PC-3 (cell line): ENCODE measurements around the gene KMT5C. TPM values are rescaled to one million over a fixed set of nuclear protein-coding genes. Genes with fewer than 3 reads are reported as not detected.

Source experiments
- ATAC-seq: fragments of 200-7000 bp; cut with Tn5 transposase; 2 replicates; pipeline ENCODE4 v1.9.1; 2020; ENCODE audit warnings: mild to moderate bottlenecking, moderate library complexity
- BruUV-seq: library from RNA; stranded (reverse); fragments of 400-500 nt; replicated peaks from 2 replicates; lab custom pipeline; 2021; lab: Mats Ljungman, UMichigan
- CTCF ChIA-PET: fragments of 300-600 bp; sonication (Branson Sonifier 250); formaldehyde crosslinking; loops from one replicate; lab custom pipeline; 2022; ENCODE audit warnings: antibody characterized with exemption; lab: Charles Lee
- POLR2A ChIA-PET: fragments of 300-600 bp; sonication (Branson Sonifier 250); formaldehyde crosslinking; loops from one replicate; lab custom pipeline; 2022; ENCODE audit warnings: antibody characterized with exemption; ENCODE audit not compliant: unreplicated experiment; lab: Charles Lee
- DNase-seq: peaks from one replicate; pipeline ENCODE4 v3.0.0-alpha.2; 2015
- H2AFZ ChIP-seq: fragments of 300-600 bp; sonication (generic); 2 replicates; pipeline ENCODE4 v1.6.0; 2016; ENCODE audit warnings: antibody characterized with exemption, low read length
- H3F3A ChIP-seq: fragments of 300-600 bp; sonication (generic); one replicate; pipeline ENCODE4 v1.6.0; 2017; ENCODE audit warnings: antibody characterized with exemption, low read length, control low read depth, mild to moderate bottlenecking; ENCODE audit not compliant: unreplicated experiment
- H3K27ac ChIP-seq: fragments of 300-600 bp; sonication (generic); 2 replicates; pipeline ENCODE4 v1.5.1; 2016; ENCODE audit warnings: mild to moderate bottlenecking, low read length
- H3K27me3 ChIP-seq: fragments of 300-600 bp; sonication (generic); 2 replicates; pipeline ENCODE4 v1.6.1; 2016; ENCODE audit warnings: low read length, mixed read lengths
- H3K36me3 ChIP-seq: fragments of 300-600 bp; sonication (generic); 2 replicates; pipeline ENCODE4 v1.6.1; 2016; ENCODE audit warnings: low read depth, mixed run types, low read length, mixed read lengths
- H3K4me1 ChIP-seq: fragments of 300-600 bp; sonication (generic); 2 replicates; pipeline ENCODE4 v1.5.1; 2016; ENCODE audit warnings: low read length; ENCODE audit not compliant: insufficient read depth
- H3K4me2 ChIP-seq: fragments of 300-600 bp; sonication (generic); 2 replicates; pipeline ENCODE4 v1.6.0; 2016; ENCODE audit warnings: low read length
- H3K4me3 ChIP-seq: fragments of 300-600 bp; sonication (generic); 2 replicates; pipeline ENCODE4 v1.5.1; 2016; ENCODE audit warnings: mild to moderate bottlenecking, low read length, mixed read lengths
- H3K79me2 ChIP-seq: fragments of 300-600 bp; sonication (generic); 2 replicates; pipeline ENCODE4 v1.6.1; 2017; ENCODE audit warnings: low read length, mixed read lengths
- H3K9ac ChIP-seq: fragments of 300-600 bp; sonication (generic); 2 replicates; pipeline ENCODE4 v1.6.0; 2016; ENCODE audit warnings: mild to moderate bottlenecking, low read length
- H3K9me2 ChIP-seq: fragments of 300-600 bp; sonication (generic); replicated peaks from 2 replicates; pipeline ENCODE4 v1.6.1; 2016; ENCODE audit warnings: mixed run types, low read length, mixed read lengths
- H3K9me3 ChIP-seq: fragments of 300-600 bp; sonication (generic); 2 replicates; pipeline ENCODE4 v1.6.1; 2016; ENCODE audit warnings: low read length, mixed read lengths
- H4K20me1 ChIP-seq: fragments of 300-600 bp; sonication (generic); 2 replicates; pipeline ENCODE4 v1.6.1; 2016; ENCODE audit warnings: low read length, mixed read lengths
- EZH2 ChIP-seq: fragments of 300-600 bp; sonication (generic); IDR thresholded peaks from one replicate; pipeline ENCODE4 v1.6.1; 2017; ENCODE audit warnings: antibody characterized with exemption, mild to moderate bottlenecking, low read length; ENCODE audit not compliant: unreplicated experiment
- EZH2phosphoT487 ChIP-seq: fragments of 300-600 bp; sonication (generic); IDR thresholded peaks from 2 replicates; pipeline ENCODE4 v1.6.1; 2018; ENCODE audit warnings: mild to moderate bottlenecking, antibody characterized with exemption, low read length, borderline replicate concordance
- intact Hi-C: fragments of 100-400 bp; cut with micrococcal nuclease; formaldehyde crosslinking; loops from 2 replicates; pipeline ENCODE4 v1.9.0; 2023
- total RNA-seq: library from RNA; depleted of rRNA; stranded (reverse); fragments of >200 nt; gene quantifications from 2 replicates; pipeline ENCODE4 v1.2.3, GENCODE V29; 2014
- TF ChIP-seq, protein P1 (sequence below): fragments of 300-600 bp; sonication (generic); conservative IDR thresholded peaks from 2 replicates; pipeline ENCODE4 v1.5.1; 2017; ENCODE audit warnings: antibody characterized with exemption, low read depth, mild to moderate bottlenecking, low read length

Gene KMT5C
- total RNA-seq, 1 experiment from 2014 or later: 21.9 TPM

DNA sequence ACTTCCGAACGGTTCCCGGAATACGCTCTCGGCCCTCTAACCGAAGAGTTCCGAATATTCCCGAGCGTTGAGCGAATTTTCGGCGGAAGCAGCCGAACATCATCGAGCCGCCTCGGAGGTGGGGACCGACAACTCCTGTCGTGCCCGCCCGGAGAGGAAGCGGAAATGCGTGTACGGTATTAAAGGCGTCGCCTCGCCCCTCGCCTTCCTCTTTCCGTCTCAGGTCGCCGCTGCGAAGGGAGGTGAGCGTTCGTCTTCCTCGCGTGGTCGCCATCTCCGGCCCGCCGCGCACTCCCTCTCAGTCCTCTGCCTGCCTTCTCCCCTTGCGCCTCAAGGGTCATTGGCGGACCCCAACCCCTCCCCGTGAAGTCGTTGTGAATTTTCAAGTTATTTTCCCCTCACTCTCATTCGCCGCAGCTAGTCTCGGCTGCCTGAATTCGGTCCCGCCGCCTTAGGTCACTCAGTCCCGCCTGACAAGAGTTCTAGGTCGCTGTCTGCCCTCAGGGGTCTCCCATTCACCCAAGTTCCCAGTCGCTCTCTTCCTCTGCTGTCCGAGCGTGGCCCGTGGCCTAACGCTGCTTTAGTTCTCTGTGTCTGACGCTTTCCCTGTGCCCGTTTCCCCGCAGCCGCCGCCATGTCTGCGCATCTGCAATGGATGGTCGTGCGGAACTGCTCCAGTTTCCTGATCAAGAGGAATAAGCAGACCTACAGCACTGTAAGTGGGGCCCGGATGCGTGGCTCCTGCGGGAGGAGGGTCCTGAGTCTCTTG, 46.2 kb downstream of the KMT5C start, which contains the start of gene RPL28:
Gene RPL28 (plus strand): TSS at position 209 of the 769 bp plus-strand sequence. CDS start 426 bp downstream, at position 635.
- H3F3A ChIP-seq: peaks cover 7% of the 10 kb centered on the region
- peak within 1 kb of the TSS; percentile 63 for H2AFZ ChIP-seq
- TF ChIP-seq, protein P1, sequence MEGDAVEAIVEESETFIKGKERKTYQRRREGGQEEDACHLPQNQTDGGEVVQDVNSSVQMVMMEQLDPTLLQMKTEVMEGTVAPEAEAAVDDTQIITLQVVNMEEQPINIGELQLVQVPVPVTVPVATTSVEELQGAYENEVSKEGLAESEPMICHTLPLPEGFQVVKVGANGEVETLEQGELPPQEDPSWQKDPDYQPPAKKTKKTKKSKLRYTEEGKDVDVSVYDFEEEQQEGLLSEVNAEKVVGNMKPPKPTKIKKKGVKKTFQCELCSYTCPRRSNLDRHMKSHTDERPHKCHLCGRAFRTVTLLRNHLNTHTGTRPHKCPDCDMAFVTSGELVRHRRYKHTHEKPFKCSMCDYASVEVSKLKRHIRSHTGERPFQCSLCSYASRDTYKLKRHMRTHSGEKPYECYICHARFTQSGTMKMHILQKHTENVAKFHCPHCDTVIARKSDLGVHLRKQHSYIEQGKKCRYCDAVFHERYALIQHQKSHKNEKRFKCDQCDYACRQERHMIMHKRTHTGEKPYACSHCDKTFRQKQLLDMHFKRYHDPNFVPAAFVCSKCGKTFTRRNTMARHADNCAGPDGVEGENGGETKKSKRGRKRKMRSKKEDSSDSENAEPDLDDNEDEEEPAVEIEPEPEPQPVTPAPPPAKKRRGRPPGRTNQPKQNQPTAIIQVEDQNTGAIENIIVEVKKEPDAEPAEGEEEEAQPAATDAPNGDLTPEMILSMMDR: no peak
- TF ChIP-seq EZH2: no peak
- TF ChIP-seq EZH2phosphoT487: no peak
- H3K9me2 ChIP-seq: no peaks in the 10 kb centered on the region
- peaks cover 73% of the 10 kb centered on the region for H3K79me2 ChIP-seq
- H3K27me3 ChIP-seq: no peaks in the 10 kb centered on the region
- H3K4me3 ChIP-seq: peak within 1 kb of the TSS; percentile 98
- intact Hi-C loops: loop anchor here (2.0 to 10.0 kb wide), 3 partner anchors 47 to 171 kb away; partner anchors contain the start of gene KMT5C
- POLR2A ChIA-PET: no interaction called here
- peak within 1 kb of the TSS; percentile 54 for H3K27ac ChIP-seq
- no peaks in the 10 kb centered on the region for H3K9me3 ChIP-seq
- H3K36me3 ChIP-seq: peaks cover 39% of the 10 kb centered on the region
- CTCF ChIA-PET: no interaction called here
- H3K4me2 ChIP-seq: peak within 1 kb of the TSS; percentile 90
- BruUV-seq: TSS peak; percentile 68
- peak; percentile 71 for ATAC-seq
- DNase-seq: peak; percentile 100
- peaks cover 49% of the 10 kb centered on the region for H4K20me1 ChIP-seq
- H3K9ac ChIP-seq: peak within 1 kb of the TSS; percentile 95
- peaks cover 41% of the 10 kb centered on the region for H3K4me1 ChIP-seq

DNA sequence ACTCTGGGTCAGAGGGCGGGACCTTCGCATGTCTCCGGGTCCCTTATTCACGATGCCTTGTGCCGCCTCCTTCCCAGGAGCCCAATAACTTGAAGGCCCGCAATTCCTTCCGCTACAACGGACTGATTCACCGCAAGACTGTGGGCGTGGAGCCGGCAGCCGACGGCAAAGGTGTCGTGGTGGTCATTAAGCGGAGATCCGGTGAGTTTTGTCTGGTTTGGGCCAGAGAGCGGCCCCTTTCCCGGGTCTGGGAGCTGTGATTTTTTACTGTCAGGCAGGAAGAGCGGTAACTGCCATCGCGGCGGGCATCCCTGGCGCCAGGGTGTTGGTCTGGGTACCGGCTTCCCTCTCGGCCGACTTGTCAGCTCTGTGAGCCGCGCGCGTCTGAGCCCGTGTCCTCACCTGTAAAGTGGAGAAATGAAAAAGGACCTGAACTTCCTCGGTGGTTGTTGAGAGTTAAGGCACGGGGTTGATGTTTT, 46.9 kb downstream of the KMT5C start:
- TF ChIP-seq EZH2 (no peak), EZH2phosphoT487 (no peak)
- TF ChIP-seq, protein P1: no peak
- H3K79me2 ChIP-seq: peaks cover 70% of the 10 kb centered on the region
- intact Hi-C loops: loop anchor here (5.0 to 10.0 kb wide), 2 partner anchors 94 to 172 kb away; no protein-coding TSS in a partner anchor
- peak overlapping the region; percentile 95 for H3K9ac ChIP-seq
- H3K36me3 ChIP-seq: peaks cover 39% of the 10 kb centered on the region
- H3K4me1 ChIP-seq: peaks cover 41% of the 10 kb centered on the region
- ChIA-PET CTCF (no interaction called here), POLR2A (no interaction called here)
- H3K9me2 ChIP-seq: no peaks in the 10 kb centered on the region
- DNase-seq: no peak
- no peaks in the 10 kb centered on the region for H3K27me3 ChIP-seq
- peak overlapping the region; percentile 54; the same call in 1 of the 2 replicates for H3K27ac ChIP-seq
- H3F3A ChIP-seq: peaks cover 7% of the 10 kb centered on the region
- H3K9me3 ChIP-seq: no peaks in the 10 kb centered on the region
- peaks cover 54% of the 10 kb centered on the region for H4K20me1 ChIP-seq
- peak overlapping the region; percentile 98 for H3K4me3 ChIP-seq
- H3K4me2 ChIP-seq: peak overlapping the region; percentile 90
- BruUV-seq: no TSS peak
- no peak overlapping the region for H2AFZ ChIP-seq
- no peak for ATAC-seq
